AG09309 (cell line): Measurements from ENCODE around the gene MTHFR.

Experiments used
- DNase-seq: peaks from one replicate; pipeline ENCODE4 v3.0.0-alpha.2; 2010; ENCODE audit warnings: low read depth
- H3K4me3 ChIP-seq: 2 replicates; pipeline ENCODE4 v1.5.1; 2011; ENCODE audit warnings: mild to moderate bottlenecking, low read depth, low read length, moderate library complexity; ENCODE audit not compliant: control insufficient read depth
- CTCF ChIP-seq: IDR thresholded peaks from 2 replicates; pipeline ENCODE4 v1.5.1; 2011; ENCODE audit warnings: mild to moderate bottlenecking, low read depth, low read length, inconsistent platforms; ENCODE audit not compliant: insufficient read depth, control insufficient read depth; ENCODE audit errors: missing control alignments

MTHFR gene

GRCh38 chr1:11749996-11750395, 55.8 kb downstream of the MTHFR start:
- H3K4me3 ChIP-seq = no peak overlapping the region
- TF ChIP-seq CTCF = no peak
- DNase-seq = no peak

GRCh38 chr1:11749203-11749689, 56.5 kb downstream of the MTHFR start:
- H3K4me3 ChIP-seq = no peak overlapping the region
- peak; percentile 54 for TF ChIP-seq CTCF
- no peak for DNase-seq

GRCh38 chr1:11748294-11749202, 57.2 kb downstream of the MTHFR start:
- no peak for TF ChIP-seq CTCF
- H3K4me3 ChIP-seq = no peak overlapping the region
- DNase-seq = no peak

- no peak for TF ChIP-seq CTCF
- no peak overlapping the region for H3K4me3 ChIP-seq
- no peak for DNase-seq
These were observed 58.8 kb downstream of the MTHFR start for GRCh38 chr1:11746795-11747487.

DNA sequence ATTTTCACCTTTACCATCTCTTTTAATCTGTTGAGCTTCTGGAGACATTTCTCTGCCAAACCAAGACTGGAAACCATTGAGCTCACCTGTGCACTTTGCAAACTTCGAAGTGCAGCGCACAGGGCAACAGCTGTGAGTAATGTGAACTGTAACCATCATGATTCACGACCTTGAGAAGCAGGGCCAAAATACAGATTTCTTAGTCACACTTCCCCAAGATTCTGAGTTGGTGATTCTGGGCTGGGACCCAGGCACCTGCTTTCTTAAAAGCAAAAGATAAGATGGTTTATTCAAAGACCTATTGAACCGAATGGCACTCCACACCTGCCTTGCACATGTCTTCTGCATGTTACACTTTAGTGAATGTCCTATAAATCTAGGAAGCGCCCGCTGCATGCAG, 59.7 kb downstream of the MTHFR start:
- no peak for DNase-seq
- no peak for TF ChIP-seq CTCF
- no peak overlapping the region for H3K4me3 ChIP-seq

- H3K4me3 ChIP-seq = no peak overlapping the region
- no peak for DNase-seq
- TF ChIP-seq CTCF = no peak
These were observed 61.5 kb downstream of the MTHFR start for GRCh38 chr1:11744287-11744686.
